ENCODE results near the gene GPS1.

Gene GPS1

DNA sequence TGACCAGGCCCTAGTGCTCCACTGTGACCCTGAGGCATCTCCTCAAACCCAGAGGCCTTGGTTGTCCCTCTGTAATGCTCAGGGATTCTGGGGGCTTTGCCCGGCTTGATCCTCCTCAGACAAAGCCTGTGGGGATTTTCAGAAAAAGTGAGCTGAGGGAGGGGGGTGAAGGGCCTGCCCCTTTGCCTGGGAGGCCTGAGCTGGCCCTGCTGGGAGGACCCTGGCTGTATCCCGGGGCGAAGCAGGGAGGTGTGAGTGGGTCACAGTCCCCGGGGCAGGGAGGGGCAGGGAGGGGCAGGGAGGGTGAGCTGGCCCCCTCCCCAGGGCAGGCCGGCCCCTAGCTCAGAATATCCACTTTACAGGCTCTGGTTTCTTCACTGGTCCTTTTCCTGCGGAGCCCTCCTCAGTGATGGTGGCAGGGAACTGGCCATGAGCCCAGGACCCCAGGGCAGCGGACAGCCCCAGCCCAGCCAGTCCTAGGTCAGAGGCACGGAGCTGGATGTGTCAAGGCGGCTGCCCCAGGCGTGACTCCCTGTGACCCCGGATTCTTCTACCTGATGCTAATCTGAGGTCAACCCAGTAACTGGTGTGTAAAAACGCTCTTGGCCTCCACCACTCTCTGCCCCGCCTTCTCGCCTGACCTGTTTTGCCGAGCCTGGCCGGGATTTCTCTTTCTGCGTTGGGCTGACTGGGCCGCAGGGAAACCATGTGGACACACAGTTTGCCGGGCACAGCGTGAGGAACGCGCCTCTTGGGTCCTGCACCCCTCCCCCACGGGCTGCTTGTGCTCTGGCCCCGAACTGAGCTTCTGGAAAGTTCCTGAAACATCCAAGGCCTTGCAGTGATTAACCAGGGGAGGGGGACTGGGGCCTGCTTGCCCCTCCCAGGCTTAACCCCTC is 52.1 kb downstream of the GPS1 start:
- DNase-seq (ENCODE audit: low spot score) = no peak

DNA sequence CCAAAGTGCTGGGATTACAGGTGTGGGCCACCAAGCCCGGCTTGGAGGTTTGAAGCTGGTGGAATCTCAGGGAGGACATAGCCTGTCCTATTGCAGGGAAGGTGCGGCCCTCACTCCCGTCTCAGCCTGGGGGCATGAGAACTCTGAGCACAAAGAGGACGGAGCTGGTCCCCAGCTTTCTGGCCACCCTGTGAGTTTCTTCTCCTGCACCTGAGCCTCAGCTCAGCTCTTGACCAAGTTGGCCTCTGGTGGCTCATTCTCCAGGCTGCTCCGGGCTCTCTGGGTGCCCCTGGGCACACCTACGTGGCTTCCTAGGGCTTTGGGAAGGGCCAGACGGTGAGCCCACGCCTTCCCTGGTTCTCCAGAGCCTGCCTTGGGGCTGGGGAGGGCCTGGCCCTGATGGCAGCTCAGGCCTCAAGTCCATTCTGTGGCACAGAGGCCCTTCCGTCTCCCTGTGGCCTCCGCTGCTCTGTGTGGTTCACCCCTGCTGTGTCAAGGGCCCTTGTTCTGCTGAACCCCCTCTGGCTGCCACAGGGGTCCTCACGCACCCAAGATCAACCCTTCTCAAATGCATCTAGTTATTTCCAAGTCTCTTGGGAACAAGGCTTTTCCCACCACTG is 53.2 kb downstream of the GPS1 start:
- DNase-seq (ENCODE audit: low spot score) = no peak

DNA sequence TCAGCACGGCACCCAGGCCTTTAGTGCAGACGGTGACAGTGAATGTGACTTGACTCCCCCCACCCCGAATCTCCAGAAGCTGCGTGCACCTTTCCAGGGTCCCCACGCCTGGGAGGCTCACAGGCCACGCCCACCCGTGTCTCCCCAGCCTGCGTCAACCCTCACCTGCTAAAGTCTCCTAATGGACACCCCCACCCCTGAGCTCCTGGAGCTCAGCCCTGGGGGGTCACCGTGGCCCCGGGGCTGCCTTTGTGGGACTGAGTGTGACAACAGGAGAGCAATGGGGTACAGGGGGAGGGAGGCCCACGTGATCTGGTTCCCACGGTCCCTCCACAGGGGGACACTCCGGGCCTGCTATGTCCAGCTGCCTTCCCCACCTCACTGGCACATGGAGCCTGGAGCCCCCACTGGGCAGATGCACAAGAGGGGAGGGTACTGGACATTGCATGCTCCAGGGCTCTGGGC is 53.8 kb downstream of the GPS1 start:
- no peak for DNase-seq (ENCODE audit: low spot score)

DNA sequence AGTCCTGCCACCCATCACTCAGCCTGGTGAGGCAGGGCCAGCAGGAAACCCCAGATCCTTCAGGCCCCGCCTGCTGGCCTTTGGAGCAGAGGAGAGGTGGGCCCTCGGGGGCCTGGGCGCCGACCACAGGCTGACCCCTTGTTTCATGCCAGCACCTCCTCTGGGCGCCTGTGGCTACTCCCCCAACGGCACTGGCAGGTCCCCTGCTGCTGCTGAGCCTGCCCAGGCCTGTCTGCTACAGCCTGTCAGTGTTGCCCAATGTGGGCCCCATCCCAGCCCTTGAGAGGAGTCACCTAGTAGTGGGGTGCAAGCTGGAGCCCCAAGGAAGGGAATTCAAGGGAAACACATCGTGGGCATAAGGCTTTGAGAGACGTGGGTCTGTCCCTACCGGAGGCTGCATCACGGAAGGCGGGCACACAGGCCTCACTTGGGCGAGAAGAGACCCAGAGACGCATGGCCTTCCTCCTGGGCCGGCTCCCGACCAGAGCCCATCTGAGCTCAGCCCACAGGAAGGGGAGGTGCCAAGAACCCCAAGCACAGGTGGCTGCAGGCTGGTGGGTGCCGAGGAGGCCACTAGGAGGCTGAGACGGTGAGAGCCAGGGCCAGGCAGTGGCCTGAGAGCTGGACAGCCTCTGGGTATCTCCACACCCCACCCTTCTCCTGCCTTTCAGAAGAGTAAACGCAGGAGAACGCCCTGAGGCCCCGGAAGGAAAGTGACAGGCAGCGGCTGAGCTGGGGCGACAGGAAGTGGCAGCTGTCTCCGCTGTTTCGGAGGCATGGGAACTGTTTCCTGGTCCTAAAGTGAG is 54.4 kb downstream of the GPS1 start:
- DNase-seq (ENCODE audit: low spot score) = peak; percentile 79

DNA sequence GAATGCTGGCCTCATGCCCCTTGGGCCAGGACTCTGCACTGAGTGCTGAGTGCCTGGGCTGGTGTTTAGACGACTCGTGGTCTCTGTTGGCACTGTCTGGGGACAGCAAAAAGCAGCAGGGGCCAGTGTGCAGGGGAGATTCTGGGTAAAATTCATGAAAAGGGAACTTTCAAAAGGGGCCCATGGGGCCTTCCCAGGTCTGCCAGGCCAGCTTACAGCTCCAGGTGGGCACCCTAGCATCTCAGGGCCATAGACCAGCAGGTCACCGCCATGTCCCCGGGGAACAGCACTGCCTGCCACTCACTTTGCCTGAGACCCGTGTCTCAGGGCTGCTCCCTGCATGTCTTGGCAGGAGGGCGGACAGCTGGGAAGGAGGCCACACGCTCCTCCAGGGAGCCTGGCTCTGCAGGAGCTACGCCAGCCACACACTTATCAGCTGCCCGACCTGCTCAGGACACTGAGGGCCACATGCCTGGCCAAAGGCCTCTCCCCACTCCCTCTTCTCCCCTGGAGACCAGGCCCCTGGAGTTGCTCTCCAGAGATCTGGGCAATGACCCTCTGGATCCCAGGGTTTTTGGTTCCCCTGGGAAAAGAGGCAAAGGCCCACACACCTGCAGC is 55.1 kb downstream of the GPS1 start:
- DNase-seq (ENCODE audit: low spot score) = no peak
